ENCODE results near the gene HRH1. TPM values are rescaled to one million over a fixed set of nuclear protein-coding genes. Genes with fewer than 3 reads are reported as not detected.
A peak's percentile ranks its signal among the peaks of the same experiment; 100 is the strongest.

Gene HRH1
- total RNA-seq, 1 donor from 2014 or later: 28.6 TPM

GRCh38 chr3:11238060-11238459 is 83.8 kb downstream of the HRH1 start:
- H3K4me3 Mint-ChIP-seq (ENCODE audit: unreplicated experiment): peak overlapping the region; percentile 58
- TF ChIP-seq CTCF (IDR thresholded peaks at IDR 0.05): no peak
- peaks cover 19% of the 10 kb centered on the region for H3K36me3 Mint-ChIP-seq (ENCODE audit: unreplicated experiment)
- H3K27ac Mint-ChIP-seq (ENCODE audit: unreplicated experiment): peak overlapping the region; percentile 97
- H3K9me3 Mint-ChIP-seq (ENCODE audit: unreplicated experiment): peaks cover 8% of the 10 kb centered on the region
- no peaks in the 10 kb centered on the region for H3K27me3 Mint-ChIP-seq (ENCODE audit: unreplicated experiment)
- peaks cover 47% of the 10 kb centered on the region for H3K4me1 Mint-ChIP-seq (ENCODE audit: unreplicated experiment)
- no peak for DNase-seq (ENCODE audit: extremely low spot score, unreplicated experiment)

DNA sequence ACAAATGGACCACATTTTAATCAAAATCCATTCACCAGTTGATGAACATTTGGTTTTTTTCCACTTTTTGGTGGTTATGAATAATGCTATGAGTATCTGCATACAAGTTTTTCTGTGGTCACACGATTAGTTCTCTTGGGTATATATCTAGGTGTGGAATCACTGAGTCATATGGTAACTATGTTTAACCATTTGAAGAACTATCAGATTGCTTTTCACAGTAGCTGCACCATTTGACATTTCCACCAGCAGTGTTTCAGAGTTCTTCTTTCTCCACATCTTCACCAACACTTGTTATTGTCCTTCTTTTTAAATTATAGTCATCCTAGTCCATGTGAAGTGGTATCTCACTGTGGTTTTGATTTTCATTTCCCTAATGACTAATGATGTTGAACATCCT is 84.6 kb downstream of the HRH1 start:
- no peak for TF ChIP-seq CTCF (IDR thresholded peaks at IDR 0.05)
- no peak for DNase-seq (ENCODE audit: extremely low spot score, unreplicated experiment)
- Mint-ChIP-seq H3K27me3 (ENCODE audit: unreplicated experiment) (no peaks in the 10 kb centered on the region), H3K27ac (ENCODE audit: unreplicated experiment) (peak overlapping the region; percentile 97), H3K36me3 (ENCODE audit: unreplicated experiment) (peaks cover 10% of the 10 kb centered on the region), H3K4me1 (ENCODE audit: unreplicated experiment) (peaks cover 41% of the 10 kb centered on the region), H3K9me3 (ENCODE audit: unreplicated experiment) (peaks cover 8% of the 10 kb centered on the region), H3K4me3 (ENCODE audit: unreplicated experiment) (no peak overlapping the region)

DNA sequence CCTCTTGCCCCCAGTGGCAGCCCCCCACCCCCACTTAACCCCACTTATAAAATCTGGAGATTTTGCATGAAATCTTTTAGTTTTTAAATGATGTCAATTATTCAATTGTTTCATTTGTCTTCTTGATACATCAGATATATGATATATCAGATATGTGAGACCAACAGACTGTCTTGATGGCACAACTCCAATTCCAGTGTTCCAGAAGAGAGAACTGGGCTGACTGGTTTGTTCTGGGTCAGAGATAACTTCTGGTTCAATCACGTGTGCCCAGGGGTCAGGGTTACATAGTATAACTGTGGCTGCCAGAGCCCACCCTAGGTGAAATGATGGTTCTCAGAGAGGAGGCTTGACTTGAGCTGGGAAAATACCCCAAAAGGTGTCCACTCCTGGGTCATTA is 85.5 kb downstream of the HRH1 start:
- Mint-ChIP-seq H3K9me3 (ENCODE audit: unreplicated experiment) (peaks cover 8% of the 10 kb centered on the region), H3K4me1 (ENCODE audit: unreplicated experiment) (peaks cover 40% of the 10 kb centered on the region), H3K27ac (ENCODE audit: unreplicated experiment) (peak overlapping the region; percentile 41), H3K27me3 (ENCODE audit: unreplicated experiment) (no peaks in the 10 kb centered on the region), H3K4me3 (ENCODE audit: unreplicated experiment) (no peak overlapping the region), H3K36me3 (ENCODE audit: unreplicated experiment) (peaks cover 9% of the 10 kb centered on the region)
- no peak for DNase-seq (ENCODE audit: extremely low spot score, unreplicated experiment)
- no peak for TF ChIP-seq CTCF (IDR thresholded peaks at IDR 0.05)

DNA sequence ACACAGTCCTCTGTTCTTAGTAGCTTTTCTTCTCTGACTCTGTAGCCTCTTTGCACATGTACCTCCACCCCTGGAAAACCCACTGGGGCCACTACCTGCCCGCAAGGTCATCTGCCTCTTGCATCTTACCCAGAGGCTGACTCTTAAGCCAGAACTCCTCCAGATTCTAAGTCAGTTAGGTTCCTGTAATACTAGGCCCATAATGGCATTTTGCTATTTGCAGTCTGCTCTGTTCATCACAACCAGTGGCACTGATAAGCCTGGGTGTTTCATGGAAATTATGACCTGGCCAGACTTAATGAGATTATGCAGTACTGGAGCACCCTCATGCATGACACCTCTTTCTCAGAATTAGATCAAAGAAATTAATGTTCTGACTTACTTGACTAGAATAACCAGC is 86.2 kb downstream of the HRH1 start:
- H3K4me3 Mint-ChIP-seq (ENCODE audit: unreplicated experiment): no peak overlapping the region
- H3K36me3 Mint-ChIP-seq (ENCODE audit: unreplicated experiment): peaks cover 6% of the 10 kb centered on the region
- DNase-seq (ENCODE audit: extremely low spot score, unreplicated experiment): no peak
- H3K27me3 Mint-ChIP-seq (ENCODE audit: unreplicated experiment): no peaks in the 10 kb centered on the region
- peaks cover 40% of the 10 kb centered on the region for H3K4me1 Mint-ChIP-seq (ENCODE audit: unreplicated experiment)
- H3K9me3 Mint-ChIP-seq (ENCODE audit: unreplicated experiment): peaks cover 8% of the 10 kb centered on the region
- peak overlapping the region; percentile 69 for H3K27ac Mint-ChIP-seq (ENCODE audit: unreplicated experiment)
- no peak for TF ChIP-seq CTCF (IDR thresholded peaks at IDR 0.05)

- no peak for TF ChIP-seq CTCF (IDR thresholded peaks at IDR 0.05)
- Mint-ChIP-seq H3K27ac (ENCODE audit: unreplicated experiment) (no peak overlapping the region), H3K36me3 (ENCODE audit: unreplicated experiment) (peaks cover 5% of the 10 kb centered on the region), H3K9me3 (ENCODE audit: unreplicated experiment) (peaks cover 5% of the 10 kb centered on the region), H3K27me3 (ENCODE audit: unreplicated experiment) (no peaks in the 10 kb centered on the region), H3K4me1 (ENCODE audit: unreplicated experiment) (peaks cover 11% of the 10 kb centered on the region), H3K4me3 (ENCODE audit: unreplicated experiment) (no peak overlapping the region)
- DNase-seq (ENCODE audit: extremely low spot score, unreplicated experiment): no peak
Observed at GRCh38 chr3:11244121-11244677, 89.9 kb downstream of the HRH1 start.

Data from osteocyte (in vitro differentiated cells).